GM12865 (cell line): ENCODE results near the gene MICAL3.

ENCODE experiments used
- DNase-seq: peaks from one replicate; pipeline ENCODE4 v3.0.0; 2010; ENCODE audit warnings: low read depth
- H3K4me3 ChIP-seq: 2 replicates; pipeline ENCODE4 v1.5.1; 2011; ENCODE audit warnings: mild to moderate bottlenecking, low read depth, low read length, control low read depth
- CTCF ChIP-seq: IDR thresholded peaks from 2 replicates; pipeline ENCODE4 v1.5.1; 2011; ENCODE audit warnings: low read length, control low read depth, low read depth, inconsistent platforms; ENCODE audit not compliant: insufficient read depth; ENCODE audit errors: missing control alignments

The MICAL3 gene

GRCh38 chr22:18069041-18069440 lies 44.7 kb upstream of the MICAL3 start:
- no peak overlapping the region for H3K4me3 ChIP-seq
- no peak for DNase-seq
- TF ChIP-seq CTCF = no peak

- no peak for DNase-seq
- H3K4me3 ChIP-seq = no peak overlapping the region
- TF ChIP-seq CTCF = no peak
These were observed 44.1 kb upstream of the MICAL3 start for GRCh38 chr22:18068381-18068988.

- no peak overlapping the region for H3K4me3 ChIP-seq
- TF ChIP-seq CTCF = no peak
- DNase-seq = no peak
These were observed 43.4 kb upstream of the MICAL3 start for GRCh38 chr22:18067548-18068341.

- DNase-seq = no peak
- TF ChIP-seq CTCF = no peak
- no peak overlapping the region for H3K4me3 ChIP-seq
These were observed 42.8 kb upstream of the MICAL3 start for GRCh38 chr22:18067121-18067520.

GRCh38 chr22:18066181-18066859 lies 42.0 kb upstream of the MICAL3 start:
- TF ChIP-seq CTCF = no peak
- no peak overlapping the region for H3K4me3 ChIP-seq
- DNase-seq = peak; percentile 43

- H3K4me3 ChIP-seq = no peak overlapping the region
- no peak for TF ChIP-seq CTCF
- no peak for DNase-seq
These were observed 40.9 kb upstream of the MICAL3 start for GRCh38 chr22:18065256-18065655.
